GM21737 (cell line): ENCODE results near the gene GOLGA6L2.
"Not testable (repeated sequence)": the region's sequence is repeated elsewhere in the genome, so short reads cannot be mapped to it uniquely, and the experiment has no call there.

ENCODE experiments used
- ATAC-seq: cut with Tn5 transposase; IDR thresholded peaks from one replicate; pipeline ENCODE4 v1.9.1; 2021; ENCODE audit warnings: mild to moderate bottlenecking, moderate library complexity; ENCODE audit not compliant: unreplicated experiment

The GOLGA6L2 gene

DNA sequence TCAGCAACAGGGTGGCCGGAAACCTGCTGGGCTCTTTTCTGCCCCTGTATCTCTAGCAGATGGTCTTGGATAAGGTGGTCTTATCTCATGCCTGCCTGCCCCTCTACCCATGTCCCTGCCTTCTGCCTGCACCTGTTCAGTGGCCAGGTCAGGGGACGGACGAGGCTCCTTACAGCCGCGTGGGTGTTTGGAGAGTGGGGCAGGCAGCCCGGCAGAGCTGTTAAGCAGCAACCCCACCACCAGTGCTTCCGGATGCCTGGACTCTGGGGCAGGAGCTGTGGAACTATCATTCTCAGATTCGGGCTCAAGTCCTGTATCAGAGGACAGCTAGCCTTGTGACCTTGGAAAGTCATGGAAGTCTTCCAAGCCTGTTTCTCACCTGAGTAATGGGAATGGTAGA lies 21.7 kb downstream of the GOLGA6L2 start:
- not testable (repeated sequence) for ATAC-seq

DNA sequence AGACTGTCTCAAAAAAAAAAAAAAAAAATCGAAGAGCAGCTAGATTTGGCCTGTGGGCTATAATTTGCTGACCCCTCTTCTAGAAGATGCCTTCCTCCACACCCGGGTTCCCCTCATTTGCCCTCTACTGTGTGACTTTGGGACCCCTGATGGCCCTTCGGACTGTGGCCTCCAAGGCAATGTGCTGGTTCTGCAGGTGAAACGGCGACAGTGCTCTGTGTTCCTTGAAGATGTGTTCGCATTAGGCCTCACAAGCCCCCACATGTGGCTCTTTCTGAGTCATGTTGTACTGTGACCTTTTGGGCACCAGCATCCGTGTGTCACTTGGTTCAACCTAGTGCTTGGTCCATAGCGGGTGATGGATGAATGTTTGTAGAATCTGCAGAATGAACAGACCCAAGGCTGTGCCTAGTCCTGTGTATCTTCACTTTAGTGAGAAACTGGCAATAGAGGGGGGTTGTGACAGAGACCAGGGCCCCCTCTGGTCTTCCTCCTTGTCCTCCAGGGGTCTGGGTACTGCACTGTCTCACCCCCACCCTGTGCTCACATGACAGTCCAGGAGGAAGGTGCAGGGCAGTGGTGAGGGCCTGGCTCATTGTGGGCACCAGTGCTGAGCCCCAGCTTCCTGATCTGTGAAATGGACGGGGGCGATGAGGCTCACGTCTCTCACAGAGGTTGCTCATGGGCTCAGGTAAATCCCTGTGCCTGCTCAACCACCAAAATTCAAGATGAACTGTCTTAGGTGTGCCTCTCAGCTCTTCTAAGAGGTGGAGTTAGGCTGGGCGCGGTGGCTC lies 22.7 kb downstream of the GOLGA6L2 start:
- ATAC-seq = no peak

DNA sequence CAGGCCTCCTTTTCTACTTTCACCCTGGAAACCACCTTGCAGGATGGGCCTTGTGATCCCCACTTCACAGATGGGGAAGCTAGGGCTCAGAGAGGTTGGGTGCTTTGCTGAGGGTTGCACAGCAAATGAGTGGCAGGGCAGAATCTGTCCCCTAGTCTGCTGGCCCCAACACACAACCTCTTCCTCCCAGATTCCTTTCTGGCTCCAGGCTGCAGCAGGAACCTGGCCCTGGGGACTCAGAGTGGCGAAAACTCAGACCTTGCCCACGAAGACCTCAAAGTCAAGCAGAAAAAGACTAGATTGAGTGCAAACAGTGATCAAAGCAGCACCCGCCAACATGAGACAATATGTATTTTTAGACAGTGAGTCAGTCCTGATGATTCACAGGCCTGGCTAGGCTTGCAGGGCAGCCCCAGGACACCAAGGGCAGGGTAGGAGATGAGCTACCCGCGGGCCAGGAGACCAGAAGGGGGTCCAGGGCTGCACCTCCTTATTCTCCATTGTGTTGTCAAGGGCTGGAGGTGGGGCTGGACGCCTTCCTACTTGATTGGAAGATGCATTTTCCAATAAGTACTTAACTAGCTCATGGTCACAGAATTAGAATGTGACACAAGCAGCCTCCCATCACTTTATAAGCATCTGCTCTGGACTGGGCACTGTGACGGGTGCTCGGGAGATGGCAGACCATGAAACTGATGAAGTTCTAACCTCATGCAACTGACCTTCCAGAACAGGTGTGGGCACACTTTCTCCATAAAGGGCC lies 23.9 kb downstream of the GOLGA6L2 start:
- ATAC-seq = no peak

DNA sequence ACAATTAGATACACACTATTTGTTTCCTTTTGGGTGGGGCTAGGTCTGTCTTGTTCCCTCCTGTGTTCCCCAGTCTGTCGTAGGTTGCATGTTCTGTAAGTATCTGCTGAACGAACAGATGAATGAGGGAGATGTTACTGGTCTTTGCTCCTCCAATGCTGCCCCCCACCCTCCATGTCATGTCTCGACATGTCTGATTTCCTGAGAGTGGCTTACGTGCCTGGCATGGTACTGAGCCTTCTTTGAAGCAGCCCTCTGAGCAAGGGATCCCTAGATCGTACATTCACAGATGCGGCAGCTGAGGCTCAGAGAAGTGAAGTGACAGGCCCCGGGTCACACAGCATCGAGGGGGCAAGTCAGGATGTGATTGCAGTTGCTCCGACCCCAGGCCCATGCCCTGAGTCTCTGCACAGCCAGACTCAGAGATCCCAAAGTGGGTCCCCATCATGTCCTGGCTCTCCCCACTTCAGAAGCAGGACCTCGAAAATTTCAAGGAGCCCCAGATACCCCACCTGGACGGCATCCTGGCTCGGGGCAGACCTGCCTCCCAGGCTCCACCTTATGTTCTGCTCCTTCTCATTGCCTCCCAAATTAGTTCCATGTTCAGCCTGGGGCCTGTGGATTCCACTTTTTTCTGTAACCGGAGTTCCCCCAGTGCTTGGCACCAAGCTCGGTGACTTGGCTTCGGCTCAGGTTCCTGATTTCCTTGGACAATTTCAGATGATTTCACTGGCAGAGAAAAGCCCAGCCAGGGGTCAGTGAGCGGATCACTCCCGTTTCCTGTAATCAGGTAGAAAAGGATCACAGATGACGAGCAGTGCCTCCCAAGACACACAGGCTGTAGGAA lies 24.7 kb downstream of the GOLGA6L2 start:
- ATAC-seq = no peak

DNA sequence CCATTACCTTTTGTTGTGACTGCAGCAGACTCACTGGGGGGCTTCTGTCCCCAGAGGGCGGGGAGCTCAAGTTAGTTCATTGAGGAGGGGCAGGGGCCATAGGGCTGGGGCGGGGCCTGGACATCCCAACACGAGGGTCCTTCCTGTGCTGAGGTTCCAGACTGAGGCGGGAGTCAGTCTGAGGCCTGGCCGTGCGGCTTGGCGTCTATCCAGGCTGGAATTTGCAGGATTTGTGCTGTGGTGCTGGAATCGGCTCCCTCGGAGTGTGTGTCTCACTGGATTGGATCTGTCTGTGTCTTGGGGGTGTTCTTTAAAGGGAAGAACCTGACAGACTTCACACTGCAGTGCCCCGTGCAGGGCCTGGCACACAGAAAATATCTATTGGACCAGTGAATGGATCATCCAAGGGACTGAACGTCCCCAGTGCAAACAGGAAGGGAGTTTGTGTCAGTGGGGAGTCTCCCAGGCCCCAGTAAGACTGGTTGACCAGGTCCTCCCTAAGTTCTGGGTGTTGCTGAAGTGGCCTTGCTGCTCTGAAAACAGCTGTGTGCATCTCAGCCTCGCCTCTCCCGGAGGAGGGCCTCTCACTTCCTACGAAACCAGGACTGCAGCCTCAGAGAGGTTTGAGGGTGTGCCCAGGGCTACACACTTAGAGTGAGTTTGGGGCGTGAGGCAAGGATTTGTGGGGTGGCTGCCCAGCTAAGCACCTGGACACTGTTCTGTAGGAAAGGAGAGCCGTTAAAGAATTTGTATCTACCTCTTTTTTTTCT lies 26.1 kb downstream of the GOLGA6L2 start:
- ATAC-seq = no peak

DNA sequence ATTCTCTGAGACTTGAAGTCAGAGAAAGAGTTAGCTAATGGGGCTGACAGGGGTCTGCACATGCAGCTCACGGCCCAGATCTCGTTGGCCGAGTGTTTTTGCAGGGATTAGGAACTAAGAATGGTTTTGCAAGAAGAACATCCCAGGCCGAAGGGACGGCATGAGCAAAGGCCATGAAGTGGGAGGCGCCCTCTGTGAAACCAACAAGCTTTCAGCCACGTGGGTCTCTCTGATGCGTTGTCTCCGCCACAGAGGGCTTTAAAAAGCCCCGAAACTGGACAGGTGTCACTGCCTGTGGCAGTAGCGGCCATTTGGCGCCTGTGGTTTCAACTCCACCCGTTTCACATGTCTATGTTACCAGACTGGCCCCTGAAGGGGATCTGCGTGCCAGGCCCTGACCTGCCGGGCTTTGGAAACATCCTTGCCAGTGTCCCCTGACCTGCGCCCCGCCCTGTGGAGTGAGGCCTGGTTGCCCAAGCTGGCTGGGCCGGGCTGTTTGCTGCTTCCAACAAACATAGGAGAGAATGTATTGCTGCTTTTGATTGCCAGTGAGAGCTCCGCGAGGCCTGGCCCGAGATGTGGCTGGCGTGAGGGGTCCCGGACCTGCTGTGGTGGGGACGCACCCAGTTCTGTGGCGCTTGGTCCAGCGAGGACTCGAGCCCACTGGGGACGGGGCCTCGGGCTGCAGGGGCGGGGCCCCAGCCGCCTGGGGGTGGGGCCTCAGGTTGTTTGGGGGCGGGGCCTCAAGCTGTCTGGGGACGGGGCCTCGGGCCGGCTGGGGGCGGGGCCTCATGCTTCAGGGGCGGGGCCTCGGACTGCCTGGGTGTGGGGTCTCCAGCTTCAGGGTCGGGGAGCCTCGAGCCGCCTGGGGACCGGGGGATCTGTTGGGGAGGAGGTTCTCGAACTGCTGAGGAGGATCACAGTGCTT lies 30.4 kb downstream of the GOLGA6L2 start:
- no peak for ATAC-seq

DNA sequence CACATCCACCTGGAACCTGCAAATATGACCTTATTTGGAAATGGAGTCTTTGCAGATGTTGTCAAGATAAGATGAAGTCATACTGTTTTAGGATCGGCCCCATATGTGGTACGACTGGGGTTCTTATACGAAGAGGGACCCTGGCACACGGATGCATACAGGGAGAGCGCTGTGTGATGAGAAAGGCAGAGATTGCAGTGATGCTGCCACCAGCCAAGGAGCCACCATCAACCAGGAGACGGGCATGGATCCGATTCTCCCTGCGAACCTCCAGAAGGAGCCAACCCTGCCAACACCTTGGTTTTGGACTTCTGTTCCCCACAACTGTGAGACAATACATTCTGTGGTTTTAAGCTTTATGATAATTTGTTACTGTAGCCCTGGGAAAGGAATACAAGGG lies 31.2 kb downstream of the GOLGA6L2 start:
- ATAC-seq = not testable (repeated sequence)

DNA sequence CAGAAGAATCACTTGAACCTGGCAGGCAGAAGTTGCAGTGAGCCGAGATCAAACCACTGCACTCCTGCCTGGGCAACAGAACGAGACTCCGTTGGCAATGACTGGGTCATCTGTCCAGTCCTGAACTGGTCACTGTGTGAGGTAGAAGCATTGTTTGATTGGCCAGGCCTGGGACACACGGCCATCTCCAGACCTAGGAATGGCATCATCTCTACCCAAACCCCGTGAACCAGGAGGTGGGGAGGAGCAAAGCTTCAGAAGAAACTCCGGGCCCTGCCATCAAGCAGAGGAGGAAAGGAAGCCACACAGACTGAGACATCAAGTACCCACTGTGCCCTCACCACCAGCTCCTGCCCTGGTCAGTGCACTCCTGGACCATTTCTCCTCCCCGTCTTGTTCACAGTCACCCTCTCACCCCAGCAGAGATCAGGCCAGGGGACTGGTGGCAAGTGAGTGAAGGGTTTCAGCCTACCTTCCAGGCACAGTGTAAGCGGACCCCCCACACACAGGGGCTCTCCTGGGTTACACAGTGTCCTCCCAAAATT lies 31.6 kb downstream of the GOLGA6L2 start:
- ATAC-seq = no peak

DNA sequence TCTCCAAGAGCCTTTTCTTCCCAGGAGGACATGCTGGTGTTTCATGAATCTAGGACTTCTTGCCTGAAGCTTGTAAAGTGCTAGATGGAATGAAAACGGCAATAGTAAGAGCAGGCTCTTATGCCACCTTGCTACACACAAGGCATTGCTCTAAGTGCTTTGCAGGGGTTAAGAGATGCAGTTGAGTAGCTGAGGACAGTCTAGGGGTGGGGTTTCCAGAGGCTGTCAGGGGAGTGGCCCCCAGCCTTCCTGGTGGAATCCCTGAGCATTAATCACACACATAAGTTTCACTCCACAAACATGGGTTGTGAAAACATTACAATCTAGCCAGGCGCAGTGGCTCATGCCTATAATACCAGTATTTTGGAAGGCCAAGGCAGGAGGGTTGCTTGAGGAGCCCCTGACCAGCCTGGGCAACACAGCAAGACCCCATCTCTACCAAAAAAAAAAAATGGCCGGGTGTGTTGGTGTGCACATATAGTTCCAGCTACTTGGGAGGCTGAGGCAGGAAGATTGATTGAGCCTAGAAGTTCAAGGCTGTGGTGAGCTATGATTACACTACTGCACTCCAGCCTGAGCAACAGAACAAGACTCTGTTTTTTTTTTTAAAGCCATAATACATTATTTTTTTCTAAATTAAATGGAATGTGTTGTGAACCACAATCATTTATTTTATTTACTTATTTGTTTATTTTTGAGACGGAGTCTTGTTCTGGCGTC lies 34.0 kb downstream of the GOLGA6L2 start:
- ATAC-seq = not testable (repeated sequence)

DNA sequence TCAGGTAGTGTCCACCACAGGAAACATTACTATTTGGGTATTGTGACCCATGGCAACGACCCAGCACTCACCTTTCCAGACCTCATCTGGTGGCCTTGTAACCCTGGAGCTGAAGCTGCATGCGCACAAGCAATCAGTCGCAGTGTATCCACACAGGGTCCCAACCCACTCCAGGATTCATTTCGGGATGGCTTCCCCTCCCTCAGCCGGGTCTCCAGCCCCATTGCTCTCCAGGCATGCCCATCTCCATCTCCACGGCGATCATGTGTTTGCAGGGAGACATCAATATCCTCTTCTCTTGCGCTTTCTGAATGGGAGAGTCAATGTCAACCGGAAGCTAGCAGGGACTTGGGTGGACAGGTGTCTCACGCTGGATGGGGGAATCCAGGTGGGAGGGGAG lies 35.2 kb downstream of the GOLGA6L2 start:
- no peak for ATAC-seq

DNA sequence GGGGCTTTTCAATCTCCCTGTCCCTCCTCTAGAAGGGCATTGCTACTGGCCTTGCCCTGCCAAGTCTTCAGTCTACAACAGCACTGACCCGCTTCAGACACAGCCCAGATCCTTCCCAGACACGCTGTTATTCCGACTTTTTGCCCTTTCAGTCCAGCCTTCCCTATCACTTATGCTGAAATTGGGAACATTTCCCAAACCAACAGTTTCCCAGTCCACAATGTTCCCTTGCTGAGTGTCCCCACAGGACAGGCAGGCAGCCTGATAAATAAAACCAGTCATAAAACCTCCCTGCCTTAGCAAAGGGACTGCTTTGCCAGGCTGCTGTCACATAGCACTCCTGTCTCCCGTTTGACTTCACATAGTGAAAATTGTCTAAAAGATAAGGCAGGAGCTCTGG lies 43.5 kb downstream of the GOLGA6L2 start:
- no peak for ATAC-seq

DNA sequence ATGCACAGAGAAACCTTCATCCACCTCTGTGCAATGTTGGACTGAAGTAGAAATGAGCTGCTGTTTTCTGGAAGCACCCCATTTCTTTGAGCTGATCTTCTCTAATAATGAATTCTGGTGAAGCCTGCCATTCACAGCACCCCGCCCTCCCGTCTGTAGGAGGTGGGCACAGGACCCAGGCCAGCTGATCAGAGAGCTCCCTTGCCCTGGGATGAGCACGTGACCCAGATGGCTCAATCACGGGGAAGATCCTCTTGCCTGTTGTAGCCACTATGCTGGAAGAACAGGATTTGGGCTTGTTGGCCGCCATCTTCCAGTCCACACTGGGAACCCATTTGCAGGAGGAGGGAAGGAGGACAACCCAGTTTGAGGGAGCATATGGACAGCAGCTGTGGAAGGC lies 44.5 kb downstream of the GOLGA6L2 start:
- ATAC-seq = no peak

DNA sequence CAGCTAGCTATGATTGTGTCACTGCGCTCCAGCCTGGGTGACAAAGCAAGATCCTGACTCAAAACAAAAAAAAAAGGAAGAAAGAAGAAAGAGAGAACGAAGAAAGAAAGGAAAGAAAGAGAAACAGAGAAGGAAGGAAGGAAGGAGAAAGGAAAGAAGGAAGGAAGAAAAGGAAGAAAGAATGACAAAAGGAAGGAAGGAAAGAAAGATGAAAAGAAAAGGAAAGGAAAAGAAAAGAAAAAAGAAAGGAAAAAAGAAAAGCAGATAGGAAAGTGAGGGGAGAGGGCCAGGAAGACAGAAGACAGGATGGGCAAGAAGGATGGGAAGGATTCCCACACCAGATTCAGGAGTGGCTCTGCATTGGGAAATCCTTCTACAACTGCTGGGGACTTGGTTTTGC lies 44.9 kb downstream of the GOLGA6L2 start:
- ATAC-seq = no peak

DNA sequence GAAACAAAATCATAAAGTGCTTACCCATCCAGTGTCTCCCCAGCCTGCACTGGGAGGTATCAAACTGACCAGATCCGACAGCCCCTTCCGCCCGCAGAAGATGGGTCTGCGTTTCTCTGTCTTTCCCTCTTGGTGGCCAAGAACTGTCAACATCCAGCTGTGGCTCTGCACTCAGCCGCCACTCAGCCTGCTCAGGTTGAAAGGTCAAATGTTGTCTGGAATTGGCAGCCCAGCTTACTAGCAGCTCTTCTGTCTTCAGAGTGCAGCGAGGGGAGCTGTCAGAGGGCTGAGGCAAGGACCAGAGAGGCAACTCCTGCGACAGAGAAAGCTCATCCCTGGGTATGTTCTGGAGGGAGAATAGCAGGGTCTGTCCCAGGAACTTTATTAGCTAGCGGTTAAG lies 45.4 kb downstream of the GOLGA6L2 start:
- ATAC-seq = no peak

DNA sequence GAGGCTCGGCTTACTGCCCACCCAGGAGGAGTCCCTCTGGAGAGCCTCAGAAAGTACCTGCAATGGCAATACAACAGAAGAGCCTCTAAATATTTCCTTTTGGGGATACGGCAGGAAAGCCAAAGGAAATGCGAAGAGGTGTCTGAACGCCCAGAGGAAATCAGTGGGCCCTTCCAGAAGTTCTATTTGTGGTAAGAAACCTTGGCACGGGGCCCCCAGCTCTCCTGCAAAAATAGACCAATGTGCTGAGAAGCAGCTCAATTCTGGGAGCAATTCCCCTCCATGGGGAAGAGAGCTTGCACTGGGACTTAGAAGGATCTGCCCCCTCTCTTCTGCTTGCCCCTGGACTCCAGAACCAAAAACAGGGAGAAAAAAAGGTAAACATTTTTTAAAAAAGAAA lies 47.8 kb downstream of the GOLGA6L2 start:
- ATAC-seq = not testable (repeated sequence)

DNA sequence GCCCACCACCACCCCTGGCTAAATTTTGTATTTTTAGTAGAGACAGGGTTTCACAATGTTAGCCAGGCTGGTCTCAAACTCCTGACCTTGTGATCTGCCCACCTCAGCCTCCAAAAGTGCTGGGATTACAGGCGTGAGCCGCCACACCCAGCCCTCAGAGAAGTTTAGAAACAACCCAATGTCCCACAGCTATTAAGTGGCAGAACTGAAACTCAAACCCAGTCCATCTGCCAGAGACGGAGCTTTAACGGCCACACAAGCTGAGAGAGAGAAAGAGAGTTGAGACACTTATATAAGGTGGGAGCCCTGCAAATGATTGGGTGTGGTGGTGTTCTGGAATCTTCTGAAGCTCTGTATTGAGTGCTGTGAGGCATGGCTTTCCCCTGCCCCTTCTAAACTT lies 48.7 kb downstream of the GOLGA6L2 start:
- not testable (repeated sequence) for ATAC-seq

DNA sequence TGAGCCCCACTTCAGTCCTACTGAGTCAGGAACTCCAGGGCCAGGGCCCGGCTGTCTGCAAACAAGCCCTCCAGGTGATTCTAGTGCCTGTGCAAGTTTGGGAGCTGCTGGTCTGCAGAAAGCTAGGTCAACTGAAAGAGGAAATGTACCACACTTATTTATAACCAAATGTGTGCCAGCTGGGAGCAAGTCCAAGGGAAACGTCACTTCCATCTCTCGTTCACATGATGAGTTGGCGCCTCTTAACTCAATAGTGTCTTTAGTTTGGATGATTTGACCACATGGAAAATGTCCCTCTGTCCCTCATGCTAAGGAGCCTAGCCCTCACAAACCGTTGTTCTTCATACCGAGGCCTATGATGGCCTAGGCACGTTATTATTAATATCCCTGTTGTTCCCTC lies 49.3 kb downstream of the GOLGA6L2 start:
- ATAC-seq = no peak

DNA sequence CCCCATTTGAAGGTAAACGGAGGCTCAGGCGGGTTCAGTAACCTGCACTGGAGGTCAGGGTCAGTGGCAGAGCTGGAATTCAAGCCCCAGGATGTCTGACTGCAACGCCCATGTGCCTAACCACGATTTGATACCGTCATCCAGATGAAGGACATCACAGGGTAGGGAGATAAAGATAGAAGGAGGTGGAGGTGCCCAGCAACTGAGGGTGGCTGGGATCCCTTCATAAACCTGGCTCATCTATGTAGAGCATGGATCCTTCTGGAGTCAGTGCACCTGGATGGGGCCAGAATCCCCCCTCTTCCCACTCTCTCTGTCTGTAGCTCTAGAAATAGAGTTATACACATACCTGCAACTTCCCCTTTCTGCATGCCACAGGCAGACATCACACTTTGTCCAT lies 51.2 kb downstream of the GOLGA6L2 start:
- ATAC-seq = no peak
